ENCODE measurements around the gene CEP170. TPM values are rescaled to one million over a fixed set of nuclear protein-coding genes. Genes with fewer than 3 reads are reported as not detected.

CEP170 gene
- total RNA-seq, 2 donors from 2014 or later = 59.8 to 74.3 TPM

- Histone ChIP-seq H3K27ac (peak overlapping the region in 1 of 2 donors; percentile 57), H3K27me3 (replicated peaks; ENCODE audit: insufficient read depth) (no peaks in the 10 kb centered on the region), H3K4me1 (ENCODE audit: control insufficient read depth in 1 of 2, low read depth in 2 of 2) (peaks cover 6 to 35% of the 10 kb centered on the region in 2 donors), H3K4me3 (no peak overlapping the region), H3K9me3 (no peaks in the 10 kb centered on the region), H3K36me3 (no peaks in the 10 kb centered on the region)
- no peak for DNase-seq (ENCODE audit: low spot score)
- TF ChIP-seq CTCF (IDR thresholded peaks at IDR 0.05) = no peak
- ATAC-seq (ENCODE audit: insufficient number of reproducible peaks, low FRiP score, low read depth) = no peak
Measured at GRCh38 chr1:243286409-243287122, 31.5 kb upstream of the CEP170 start.

- Histone ChIP-seq H3K9me3 (no peaks in the 10 kb centered on the region), H3K27me3 (replicated peaks; ENCODE audit: insufficient read depth) (no peaks in the 10 kb centered on the region), H3K4me3 (no peak overlapping the region), H3K36me3 (no peaks in the 10 kb centered on the region), H3K27ac (no peak overlapping the region), H3K4me1 (ENCODE audit: control insufficient read depth in 1 of 2, low read depth in 2 of 2) (peaks cover 3 to 17% of the 10 kb centered on the region in 2 donors)
- DNase-seq (ENCODE audit: low spot score) = no peak
- no peak for TF ChIP-seq CTCF (IDR thresholded peaks at IDR 0.05)
- ATAC-seq (ENCODE audit: insufficient number of reproducible peaks, low FRiP score, low read depth) = no peak
Measured at GRCh38 chr1:243281672-243282071, 26.6 kb upstream of the CEP170 start.

- Histone ChIP-seq H3K4me1 (ENCODE audit: control insufficient read depth in 1 of 2, low read depth in 2 of 2) (peaks cover 3 to 13% of the 10 kb centered on the region in 2 donors), H3K27ac (no peak overlapping the region), H3K9me3 (no peaks in the 10 kb centered on the region), H3K4me3 (no peak overlapping the region), H3K27me3 (replicated peaks; ENCODE audit: insufficient read depth) (no peaks in the 10 kb centered on the region), H3K36me3 (peaks cover 4% of the 10 kb centered on the region)
- no peak for DNase-seq (ENCODE audit: low spot score)
- no peak for ATAC-seq (ENCODE audit: insufficient number of reproducible peaks, low FRiP score, low read depth)
- no peak for TF ChIP-seq CTCF (IDR thresholded peaks at IDR 0.05)
Measured at GRCh38 chr1:243280571-243281129, 25.6 kb upstream of the CEP170 start.

- ATAC-seq (ENCODE audit: insufficient number of reproducible peaks, low FRiP score, low read depth) (no peak), DNase-seq (ENCODE audit: low spot score) (no peak)
- H3K4me1 ChIP-seq (ENCODE audit: control insufficient read depth in 1 of 2, low read depth in 2 of 2) = peaks cover under 1 to 7% of the 10 kb centered on the region in 2 donors
- H3K9me3 ChIP-seq = no peaks in the 10 kb centered on the region
- no peaks in the 10 kb centered on the region for H3K27me3 ChIP-seq (replicated peaks; ENCODE audit: insufficient read depth)
- no peak overlapping the region for H3K27ac ChIP-seq
- no peak overlapping the region for H3K4me3 ChIP-seq
- TF ChIP-seq CTCF (IDR thresholded peaks at IDR 0.05) = no peak
- peaks cover 7% of the 10 kb centered on the region for H3K36me3 ChIP-seq
Measured at GRCh38 chr1:243275316-243275715, 20.2 kb upstream of the CEP170 start.

- ATAC-seq (ENCODE audit: insufficient number of reproducible peaks, low FRiP score, low read depth) = no peak
- H3K36me3 ChIP-seq = peaks cover 7% of the 10 kb centered on the region
Measured at GRCh38 chr1:243273945-243274344, 18.9 kb upstream of the CEP170 start.

More at GRCh38 chr1:243273945-243274344, 18.9 kb upstream of the CEP170 start:
- no peak for DNase-seq (ENCODE audit: low spot score)
- Histone ChIP-seq H3K4me3 (no peak overlapping the region), H3K27me3 (replicated peaks; ENCODE audit: insufficient read depth) (no peaks in the 10 kb centered on the region), H3K9me3 (no peaks in the 10 kb centered on the region), H3K27ac (no peak overlapping the region), H3K4me1 (ENCODE audit: control insufficient read depth in 1 of 2, low read depth in 2 of 2) (peaks cover 8 to 21% of the 10 kb centered on the region in 2 donors)
- no peak for TF ChIP-seq CTCF (IDR thresholded peaks at IDR 0.05)
